GM21717 (cell line): Measurements from ENCODE around the gene DUSP1.
A peak's percentile ranks its signal among the peaks of the same experiment; 100 is the strongest.

Source experiments
- ATAC-seq: cut with Tn5 transposase; IDR thresholded peaks from one replicate; pipeline ENCODE4 v1.9.1; 2021; ENCODE audit warnings: mild to moderate bottlenecking, moderate library complexity; ENCODE audit not compliant: unreplicated experiment

DUSP1 gene

GRCh38 chr5:172782169-172783039, 11.4 kb upstream of the DUSP1 start:
- no peak for ATAC-seq

DNA sequence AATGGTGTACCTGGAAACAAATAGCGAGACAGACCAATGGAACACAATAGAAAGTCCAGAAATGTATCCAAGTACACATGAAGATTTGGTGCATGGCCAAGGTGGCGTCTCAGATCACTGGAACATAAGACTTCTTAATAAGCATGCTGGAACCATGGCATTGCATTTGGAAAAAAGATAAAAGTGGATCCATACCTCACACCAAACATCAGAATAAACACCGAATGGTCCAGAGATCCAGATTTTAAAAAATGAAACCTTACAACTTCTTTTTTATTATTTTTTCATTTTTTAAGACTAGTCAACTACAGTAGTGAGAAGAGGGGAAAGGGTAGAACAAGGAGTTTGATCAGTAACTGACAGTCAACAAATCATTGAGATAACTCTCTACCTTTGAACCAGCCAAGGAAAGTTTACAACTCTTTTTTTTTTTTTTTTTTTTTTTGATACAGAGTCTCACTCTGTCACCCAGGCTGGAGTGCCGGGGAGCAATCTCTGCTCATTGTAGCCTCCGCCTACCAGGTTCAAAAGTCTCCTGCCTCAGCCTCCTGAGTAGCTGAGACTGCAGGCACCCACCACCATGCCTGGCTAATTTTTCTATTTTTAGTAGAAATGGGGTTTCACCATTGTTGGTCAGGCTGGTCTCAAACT, 8.8 kb upstream of the DUSP1 start:
- no peak for ATAC-seq

DNA sequence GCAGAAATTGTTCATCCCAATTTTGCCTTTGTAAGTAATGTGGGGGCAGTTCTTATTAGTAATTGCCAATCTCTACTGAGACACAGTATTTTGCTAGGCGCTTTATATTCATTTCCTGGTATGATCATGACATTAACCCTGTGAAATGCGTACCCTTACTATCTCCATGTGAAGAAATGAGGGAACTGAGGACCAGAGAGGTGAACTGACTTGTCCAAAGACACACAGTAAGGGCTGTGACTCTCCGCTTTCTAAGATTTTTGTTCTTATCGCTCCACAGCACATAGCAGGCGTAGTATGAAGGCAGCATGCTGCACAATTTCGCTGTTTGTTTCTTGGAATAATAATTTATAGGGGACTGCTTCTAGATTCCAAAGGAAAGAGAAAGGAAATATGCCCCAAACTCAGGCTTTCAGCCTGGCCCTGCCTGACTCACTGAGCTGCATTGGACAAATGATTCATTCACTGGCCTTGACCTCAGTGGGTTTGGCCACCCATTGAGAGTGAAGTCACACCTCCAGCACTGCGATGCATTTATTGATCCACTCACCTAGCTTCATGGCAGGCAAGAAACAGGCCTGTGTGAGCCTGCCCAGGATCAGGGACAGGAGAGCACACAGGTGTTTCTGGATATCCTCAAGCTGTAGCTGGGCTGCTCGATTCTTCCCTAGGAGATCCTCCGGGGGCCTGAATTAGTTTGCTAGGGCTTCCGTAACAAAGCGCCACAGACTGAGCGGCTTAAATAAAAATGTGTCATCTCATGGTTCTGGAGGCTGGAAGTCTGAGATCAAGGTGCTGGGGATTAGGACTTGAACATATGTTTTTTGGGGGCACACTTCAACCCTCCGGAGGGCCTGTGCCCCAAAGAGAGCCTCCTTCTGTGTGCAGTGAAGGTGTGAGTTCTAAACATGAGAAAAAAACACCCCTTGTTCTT, 7.2 kb upstream of the DUSP1 start:
- peak; percentile 18 for ATAC-seq

DNA sequence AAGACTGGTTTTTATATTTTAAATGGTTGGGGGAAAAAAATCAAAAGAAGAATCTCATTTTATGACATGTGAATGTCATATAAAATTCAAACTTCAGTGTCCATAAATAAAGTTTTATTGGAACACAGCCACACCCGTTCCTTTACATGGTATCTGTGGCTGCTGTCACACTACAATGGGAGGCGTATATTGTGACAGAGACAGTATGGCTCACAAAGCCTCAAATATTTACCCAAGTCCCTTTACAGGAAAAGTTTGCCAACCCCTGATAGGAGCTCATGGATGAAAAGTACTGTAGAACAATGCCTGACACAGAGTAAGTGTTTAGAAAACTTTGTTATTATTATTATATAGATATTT, 5.2 kb upstream of the DUSP1 start:
- no peak for ATAC-seq

- ATAC-seq: no peak
Observed at GRCh38 chr5:172775326-172776234, 4.6 kb upstream of the DUSP1 start.

- ATAC-seq: no peak
Observed at GRCh38 chr5:172774561-172775315, 3.7 kb upstream of the DUSP1 start.

DNA sequence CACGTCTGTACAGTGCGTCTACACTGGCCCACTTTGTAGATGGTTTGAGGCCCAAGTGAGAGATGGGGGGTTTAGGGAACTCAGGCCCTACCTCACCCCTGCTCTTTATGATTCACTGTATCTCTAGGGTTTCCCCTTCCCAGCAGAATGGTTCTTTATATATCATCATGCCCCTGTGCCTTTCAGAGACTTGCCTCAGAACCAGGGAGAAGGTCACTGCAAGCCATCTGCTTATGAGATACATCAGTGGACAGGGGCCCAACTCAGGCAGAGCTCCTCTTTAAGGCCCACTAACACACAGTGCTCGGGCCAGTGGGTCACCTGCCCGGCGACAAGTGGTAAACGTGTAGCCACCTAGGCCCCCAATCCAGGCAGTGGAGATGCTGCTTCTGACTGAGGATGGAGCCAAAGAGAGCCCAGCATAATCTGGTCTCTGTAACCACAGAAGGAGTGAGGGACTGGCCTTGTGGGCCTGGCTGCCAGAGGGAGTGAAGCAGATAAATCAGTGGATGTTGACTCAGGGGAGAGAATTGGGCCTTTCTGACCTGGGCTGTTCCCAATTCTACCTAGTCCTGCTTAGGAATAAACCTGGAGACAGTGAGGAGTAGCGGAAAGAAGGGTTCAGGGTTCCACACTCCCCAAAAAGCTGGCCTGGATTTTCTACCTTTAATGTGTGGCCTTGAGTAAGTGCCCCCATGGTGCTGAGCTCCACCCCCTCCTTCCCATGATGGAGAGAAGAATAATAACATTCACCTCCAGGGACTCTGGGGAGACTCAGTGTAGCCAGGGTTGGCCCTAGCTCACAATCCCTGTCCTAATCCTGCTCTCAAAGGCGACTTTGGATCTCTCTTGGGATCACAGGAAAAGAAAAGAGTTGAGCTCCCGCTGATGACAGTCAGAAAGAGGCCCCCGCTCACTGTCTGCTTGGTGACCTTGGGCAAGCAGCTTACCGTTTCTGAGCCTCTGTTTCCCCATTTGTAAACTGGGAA, 2.8 kb upstream of the DUSP1 start:
- ATAC-seq: no peak

DNA sequence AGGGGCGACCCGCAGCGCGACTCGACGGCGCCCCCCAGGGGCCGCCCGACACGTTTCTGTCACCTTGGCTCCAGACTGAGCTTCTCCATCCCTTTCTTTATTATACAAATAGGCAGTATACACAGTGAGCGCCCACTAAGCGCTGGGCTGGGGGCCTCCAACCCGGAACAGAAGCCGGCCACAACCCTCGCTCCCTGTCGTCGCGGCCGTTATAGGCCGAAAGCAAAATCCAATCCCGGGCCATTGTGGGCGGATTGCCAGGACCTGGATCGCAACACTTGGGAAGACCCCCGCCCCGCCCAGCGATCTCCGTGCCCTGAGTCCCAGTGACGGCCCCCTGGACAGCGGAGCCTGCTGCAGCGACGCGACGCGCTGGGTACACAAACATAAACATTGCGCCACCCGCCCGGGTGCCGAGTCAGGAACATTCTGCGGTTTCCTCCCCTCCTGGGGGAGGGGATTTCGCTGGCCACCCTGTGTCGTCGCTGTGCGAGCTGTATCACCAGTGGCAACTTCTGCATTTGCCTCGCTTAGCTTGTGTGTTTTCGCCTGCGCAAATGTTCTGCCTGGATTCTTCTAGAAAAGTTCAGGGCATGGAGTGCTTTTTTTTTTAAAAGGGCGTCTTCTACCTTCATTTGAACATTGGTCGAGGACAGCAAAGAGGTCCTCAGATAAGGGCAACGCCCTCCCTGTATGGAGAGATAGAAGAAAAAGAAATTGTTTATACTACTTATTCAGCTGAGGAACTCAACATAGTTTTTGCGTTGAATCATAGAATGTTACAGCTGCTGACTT, 1.3 kb upstream of the DUSP1 start:
- ATAC-seq: peak; percentile 29

GRCh38 chr5:172771439-172772111, 580 bp upstream of the DUSP1 start:
- peak; percentile 0 for ATAC-seq

GRCh38 chr5:172770374-172770674, 671 bp downstream of the DUSP1 start:
- no peak for ATAC-seq

GRCh38 chr5:172769616-172770373, 1.2 kb downstream of the DUSP1 start:
- ATAC-seq: no peak

- no peak for ATAC-seq
Observed at GRCh38 chr5:172769342-172769615, 1.7 kb downstream of the DUSP1 start.

GRCh38 chr5:172768573-172769341, 2.2 kb downstream of the DUSP1 start:
- no peak for ATAC-seq

DNA sequence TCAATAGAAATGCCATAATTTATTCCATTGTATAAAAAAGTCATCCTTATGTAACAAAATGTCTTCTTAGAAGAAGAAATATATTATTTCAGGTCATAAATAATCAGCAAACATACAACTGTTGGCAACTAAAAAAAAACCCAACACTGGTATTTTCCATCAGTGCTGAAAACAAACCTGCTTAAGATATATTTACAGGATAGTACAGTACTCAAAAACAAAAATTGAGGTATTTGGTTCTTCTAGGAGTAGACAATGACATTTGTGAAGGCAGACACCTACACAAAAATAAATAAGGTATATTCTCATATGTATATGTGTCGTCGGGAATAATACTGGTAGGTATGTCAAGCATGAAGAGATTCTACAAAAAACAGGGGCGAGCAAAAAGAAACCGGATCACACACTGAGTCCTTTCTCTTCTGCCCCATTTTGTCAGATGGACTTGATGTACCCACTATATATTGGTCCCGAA, 2.9 kb downstream of the DUSP1 start:
- no peak for ATAC-seq

- no peak for ATAC-seq
Observed at GRCh38 chr5:172766287-172767108, 4.5 kb downstream of the DUSP1 start.
